ENCODE results near the gene OR2T6.
"Not testable (repeated sequence)": the region's sequence is repeated elsewhere in the genome, so short reads cannot be mapped to it uniquely, and the experiment has no call there.

- TF ChIP-seq CTCF, POLR2A (IDR thresholded peaks at IDR 0.05): not testable (repeated sequence)
Observed at GRCh38 chr1:248433811-248434415, 58.4 kb downstream of the OR2T6 start.
